Activated CD4-positive, alpha-beta T cell treated with anti-CD3 and anti-CD28 coated beads, Interleukin-10, Interleukin-2, amounts not matched to agents 100 ng/mL and 50 ng/mL, durations not matched to agents 16 hours and 8 hours (primary cell): ENCODE measurements around the gene IMMP2L.
"Not testable (repeated sequence)": the region's sequence is repeated elsewhere in the genome, so short reads cannot be mapped to it uniquely, and the experiment has no call there.

Source experiments
- DNase-seq: peaks from one replicate; pipeline ENCODE4 v3.0.0-alpha.2; 2020

Gene IMMP2L

GRCh38 chr7:111450705-111451104 is 111.6 kb downstream of the IMMP2L start:
- DNase-seq, result not testable (repeated sequence)

GRCh38 chr7:111447502-111447901 is 114.8 kb downstream of the IMMP2L start:
- not testable (repeated sequence) for DNase-seq

- DNase-seq, result no peak
These were observed 122.3 kb downstream of the IMMP2L start for GRCh38 chr7:111439977-111440376.

GRCh38 chr7:111438369-111439289 is 123.7 kb downstream of the IMMP2L start:
- DNase-seq, result no peak

- DNase-seq, result no peak
These were observed 124.6 kb downstream of the IMMP2L start for GRCh38 chr7:111437736-111438135.

- no peak for DNase-seq
These were observed 125.7 kb downstream of the IMMP2L start for GRCh38 chr7:111436608-111437007.

GRCh38 chr7:111433426-111433825 is 128.9 kb downstream of the IMMP2L start:
- no peak for DNase-seq

- DNase-seq, result no peak
These were observed 132.5 kb downstream of the IMMP2L start for GRCh38 chr7:111429781-111430180.

GRCh38 chr7:111424768-111425167 is 137.5 kb downstream of the IMMP2L start:
- no peak for DNase-seq

- DNase-seq, result no peak
These were observed 147.9 kb downstream of the IMMP2L start for GRCh38 chr7:111414374-111414773.

GRCh38 chr7:111413739-111414138 is 148.6 kb downstream of the IMMP2L start:
- no peak for DNase-seq

- no peak for DNase-seq
These were observed 151.4 kb downstream of the IMMP2L start for GRCh38 chr7:111410899-111411298.

- DNase-seq, result no peak
These were observed 152.4 kb downstream of the IMMP2L start for GRCh38 chr7:111409714-111410422.

GRCh38 chr7:111408724-111409123 is 153.6 kb downstream of the IMMP2L start:
- no peak for DNase-seq

GRCh38 chr7:111407258-111407657 is 155.0 kb downstream of the IMMP2L start:
- no peak for DNase-seq

- DNase-seq, result no peak
These were observed 156.7 kb downstream of the IMMP2L start for GRCh38 chr7:111405621-111406020.

GRCh38 chr7:111401516-111401915 is 160.8 kb downstream of the IMMP2L start:
- DNase-seq, result no peak

GRCh38 chr7:111400088-111400487 is 162.2 kb downstream of the IMMP2L start:
- no peak for DNase-seq

GRCh38 chr7:111394891-111395290 is 167.4 kb downstream of the IMMP2L start:
- DNase-seq, result no peak

GRCh38 chr7:111393011-111393754 is 169.1 kb downstream of the IMMP2L start:
- DNase-seq, result no peak

GRCh38 chr7:111392294-111392693 is 170.0 kb downstream of the IMMP2L start:
- DNase-seq, result no peak

- DNase-seq, result no peak
These were observed 172.3 kb downstream of the IMMP2L start for GRCh38 chr7:111390000-111390399.

- no peak for DNase-seq
These were observed 173.4 kb downstream of the IMMP2L start for GRCh38 chr7:111388912-111389311.
